ENCODE results near the gene EMC7. TPM values are rescaled to one million over a fixed set of nuclear protein-coding genes. Genes with fewer than 3 reads are reported as not detected.

The EMC7 gene
- total RNA-seq, 1 experiment from 2014 or later = 38.7 TPM

DNA sequence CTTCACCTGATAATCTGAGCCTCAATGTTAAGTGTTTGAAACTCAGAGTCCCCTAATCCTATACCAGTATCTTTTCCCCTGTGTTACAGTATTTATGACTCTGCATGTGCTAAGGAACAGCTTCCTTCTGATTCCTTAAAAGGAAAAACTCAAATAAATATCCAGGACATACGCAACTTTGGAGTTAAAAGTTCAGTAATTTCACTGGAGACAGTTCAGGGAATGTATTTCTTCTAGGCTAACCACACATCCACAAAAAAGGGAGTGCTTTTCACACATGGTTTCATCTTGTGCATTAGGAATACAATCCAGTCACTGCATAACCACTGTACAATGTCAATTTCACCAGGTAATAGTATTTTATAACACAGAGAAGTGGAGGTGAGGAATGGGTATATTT lies 31.2 kb upstream of the EMC7 start:
- no peaks in the 10 kb centered on the region for H3K9me3 ChIP-seq (ENCODE audit: control insufficient read depth in 1 of 2, insufficient read depth in 1 of 2, low read depth in 1 of 2, low read length in 2 of 2)
- no peak overlapping the region for H3K27ac ChIP-seq (ENCODE audit: low read depth, low read length)
- no peaks in the 10 kb centered on the region for H3K4me1 ChIP-seq (ENCODE audit: control insufficient read depth in 1 of 2, insufficient read depth in 2 of 2, low read length in 2 of 2)
- intact Hi-C loops (cut with micrococcal nuclease) = no loop called here
- H2AFZ ChIP-seq (ENCODE audit: low read depth, low read length, poor library complexity, severe bottlenecking) = no peak overlapping the region
- ChIA-PET RAD21 (ENCODE audit: low non-redundant PET in 1 of 2, low total read pairs in 2 of 2, uncharacterized antibody in 2 of 2, unreplicated experiment in 2 of 2) (no interaction called here), CTCF (no interaction called here), POLR2A (no interaction called here)
- H3K9ac ChIP-seq (ENCODE audit: low read length) = no peak overlapping the region
- no peaks in the 10 kb centered on the region for H3K9me2 ChIP-seq (ENCODE audit: insufficient read depth)
- BruUV-seq (replicated peaks) = no TSS peak
- H3K79me2 ChIP-seq (ENCODE audit: insufficient read depth, low read length) = no peaks in the 10 kb centered on the region
- no peaks in the 10 kb centered on the region for H3K36me3 ChIP-seq (ENCODE audit: control insufficient read depth in 1 of 2, insufficient read depth in 2 of 2, low read length in 2 of 2)
- no peak overlapping the region for H3K4me2 ChIP-seq (ENCODE audit: low read length)
- TF ChIP-seq TCF7L2 (IDR thresholded peaks at IDR 0.05; ENCODE audit: borderline replicate concordance, extremely low read depth, insufficient read depth, insufficient read length) (no peak), EZH2 (IDR thresholded peaks at IDR 0.05) (no peak), EGR1 (IDR thresholded peaks at IDR 0.05; ENCODE audit: low read depth) (no peak), FOSL1 (IDR thresholded peaks at IDR 0.05; ENCODE audit: low read depth) (no peak), EZH2phosphoT487 (IDR thresholded peaks at IDR 0.05; ENCODE audit: borderline replicate concordance) (no peak), ZNF274 (IDR thresholded peaks at IDR 0.05; ENCODE audit: low read depth, low read length) (no peak), ZFX (IDR thresholded peaks at IDR 0.05) (no peak), YY1 (IDR thresholded peaks at IDR 0.05; ENCODE audit: extremely low read depth, insufficient replicate concordance, low read depth, low read length) (no peak), RAD21 (IDR thresholded peaks at IDR 0.05; ENCODE audit: low read depth) (no peak), POLR2AphosphoS5 (IDR thresholded peaks at IDR 0.05; ENCODE audit: low read depth, low read length) (no peak)
- TF ChIP-seq, protein P1, sequence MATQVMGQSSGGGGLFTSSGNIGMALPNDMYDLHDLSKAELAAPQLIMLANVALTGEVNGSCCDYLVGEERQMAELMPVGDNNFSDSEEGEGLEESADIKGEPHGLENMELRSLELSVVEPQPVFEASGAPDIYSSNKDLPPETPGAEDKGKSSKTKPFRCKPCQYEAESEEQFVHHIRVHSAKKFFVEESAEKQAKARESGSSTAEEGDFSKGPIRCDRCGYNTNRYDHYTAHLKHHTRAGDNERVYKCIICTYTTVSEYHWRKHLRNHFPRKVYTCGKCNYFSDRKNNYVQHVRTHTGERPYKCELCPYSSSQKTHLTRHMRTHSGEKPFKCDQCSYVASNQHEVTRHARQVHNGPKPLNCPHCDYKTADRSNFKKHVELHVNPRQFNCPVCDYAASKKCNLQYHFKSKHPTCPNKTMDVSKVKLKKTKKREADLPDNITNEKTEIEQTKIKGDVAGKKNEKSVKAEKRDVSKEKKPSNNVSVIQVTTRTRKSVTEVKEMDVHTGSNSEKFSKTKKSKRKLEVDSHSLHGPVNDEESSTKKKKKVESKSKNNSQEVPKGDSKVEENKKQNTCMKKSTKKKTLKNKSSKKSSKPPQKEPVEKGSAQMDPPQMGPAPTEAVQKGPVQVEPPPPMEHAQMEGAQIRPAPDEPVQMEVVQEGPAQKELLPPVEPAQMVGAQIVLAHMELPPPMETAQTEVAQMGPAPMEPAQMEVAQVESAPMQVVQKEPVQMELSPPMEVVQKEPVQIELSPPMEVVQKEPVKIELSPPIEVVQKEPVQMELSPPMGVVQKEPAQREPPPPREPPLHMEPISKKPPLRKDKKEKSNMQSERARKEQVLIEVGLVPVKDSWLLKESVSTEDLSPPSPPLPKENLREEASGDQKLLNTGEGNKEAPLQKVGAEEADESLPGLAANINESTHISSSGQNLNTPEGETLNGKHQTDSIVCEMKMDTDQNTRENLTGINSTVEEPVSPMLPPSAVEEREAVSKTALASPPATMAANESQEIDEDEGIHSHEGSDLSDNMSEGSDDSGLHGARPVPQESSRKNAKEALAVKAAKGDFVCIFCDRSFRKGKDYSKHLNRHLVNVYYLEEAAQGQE (IDR thresholded peaks at IDR 0.05; ENCODE audit: low read depth) = no peak
- TF ChIP-seq, protein P2, sequence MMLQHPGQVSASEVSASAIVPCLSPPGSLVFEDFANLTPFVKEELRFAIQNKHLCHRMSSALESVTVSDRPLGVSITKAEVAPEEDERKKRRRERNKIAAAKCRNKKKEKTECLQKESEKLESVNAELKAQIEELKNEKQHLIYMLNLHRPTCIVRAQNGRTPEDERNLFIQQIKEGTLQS (IDR thresholded peaks at IDR 0.05) = no peak
- TF ChIP-seq, protein P3, sequence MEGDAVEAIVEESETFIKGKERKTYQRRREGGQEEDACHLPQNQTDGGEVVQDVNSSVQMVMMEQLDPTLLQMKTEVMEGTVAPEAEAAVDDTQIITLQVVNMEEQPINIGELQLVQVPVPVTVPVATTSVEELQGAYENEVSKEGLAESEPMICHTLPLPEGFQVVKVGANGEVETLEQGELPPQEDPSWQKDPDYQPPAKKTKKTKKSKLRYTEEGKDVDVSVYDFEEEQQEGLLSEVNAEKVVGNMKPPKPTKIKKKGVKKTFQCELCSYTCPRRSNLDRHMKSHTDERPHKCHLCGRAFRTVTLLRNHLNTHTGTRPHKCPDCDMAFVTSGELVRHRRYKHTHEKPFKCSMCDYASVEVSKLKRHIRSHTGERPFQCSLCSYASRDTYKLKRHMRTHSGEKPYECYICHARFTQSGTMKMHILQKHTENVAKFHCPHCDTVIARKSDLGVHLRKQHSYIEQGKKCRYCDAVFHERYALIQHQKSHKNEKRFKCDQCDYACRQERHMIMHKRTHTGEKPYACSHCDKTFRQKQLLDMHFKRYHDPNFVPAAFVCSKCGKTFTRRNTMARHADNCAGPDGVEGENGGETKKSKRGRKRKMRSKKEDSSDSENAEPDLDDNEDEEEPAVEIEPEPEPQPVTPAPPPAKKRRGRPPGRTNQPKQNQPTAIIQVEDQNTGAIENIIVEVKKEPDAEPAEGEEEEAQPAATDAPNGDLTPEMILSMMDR (IDR thresholded peaks at IDR 0.05 in 2 of 3, conservative IDR thresholded peaks at IDR 0.05 in 1 of 3; ENCODE audit: borderline replicate concordance in 1 of 3, insufficient read depth in 1 of 3, low read depth in 2 of 3, low read length in 2 of 3) = no peak
- no peaks in the 10 kb centered on the region for H4K20me1 ChIP-seq (ENCODE audit: insufficient read depth)
- H3K27me3 ChIP-seq (ENCODE audit: insufficient read depth, low read length) = no peaks in the 10 kb centered on the region
- ATAC-seq (no peak), DNase-seq (ENCODE audit: low read depth, low spot score) (no peak)
- H3K4me3 ChIP-seq (replicated peaks in 1 of 2; ENCODE audit: low read depth in 1 of 2, low read length in 2 of 2) = no peak overlapping the region
